ENCODE data around the gene BST1.

Gene BST1

DNA sequence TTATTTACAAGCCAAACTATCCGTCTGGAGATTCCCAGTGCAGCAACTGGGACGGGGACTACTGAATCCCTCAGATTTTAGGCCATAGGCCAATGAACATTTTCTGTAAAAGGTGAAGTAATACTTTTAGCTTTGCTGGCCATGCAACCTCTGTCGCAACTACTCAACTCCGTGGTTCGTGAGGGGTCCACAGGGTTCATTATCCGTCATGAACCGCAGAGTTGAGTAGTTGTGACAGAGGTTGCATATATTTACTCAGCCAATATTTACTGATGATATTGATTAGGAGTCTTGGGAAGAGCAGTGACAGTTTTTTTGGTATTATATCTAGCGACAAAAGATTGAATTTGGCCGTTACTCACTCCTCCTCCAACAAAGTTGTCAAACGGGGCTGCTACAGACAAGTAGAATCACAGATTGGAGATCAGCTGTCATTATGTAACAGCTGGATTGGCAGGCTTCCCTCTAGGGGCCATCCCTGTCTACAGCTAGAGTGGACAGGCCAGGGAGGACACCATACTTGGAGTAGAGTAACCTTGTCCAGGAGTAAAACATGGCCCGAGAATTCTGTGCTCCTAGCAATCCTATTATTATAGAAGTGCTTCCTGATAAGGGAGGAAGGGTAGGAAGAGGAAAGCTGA lies 38.0 kb downstream of the BST1 start:
- no peak overlapping the region for H3K4me3 ChIP-seq (replicated peaks; ENCODE audit: low read depth, low read length)
- no peak for DNase-seq (ENCODE audit: low read depth)
- TF ChIP-seq, protein P1, sequence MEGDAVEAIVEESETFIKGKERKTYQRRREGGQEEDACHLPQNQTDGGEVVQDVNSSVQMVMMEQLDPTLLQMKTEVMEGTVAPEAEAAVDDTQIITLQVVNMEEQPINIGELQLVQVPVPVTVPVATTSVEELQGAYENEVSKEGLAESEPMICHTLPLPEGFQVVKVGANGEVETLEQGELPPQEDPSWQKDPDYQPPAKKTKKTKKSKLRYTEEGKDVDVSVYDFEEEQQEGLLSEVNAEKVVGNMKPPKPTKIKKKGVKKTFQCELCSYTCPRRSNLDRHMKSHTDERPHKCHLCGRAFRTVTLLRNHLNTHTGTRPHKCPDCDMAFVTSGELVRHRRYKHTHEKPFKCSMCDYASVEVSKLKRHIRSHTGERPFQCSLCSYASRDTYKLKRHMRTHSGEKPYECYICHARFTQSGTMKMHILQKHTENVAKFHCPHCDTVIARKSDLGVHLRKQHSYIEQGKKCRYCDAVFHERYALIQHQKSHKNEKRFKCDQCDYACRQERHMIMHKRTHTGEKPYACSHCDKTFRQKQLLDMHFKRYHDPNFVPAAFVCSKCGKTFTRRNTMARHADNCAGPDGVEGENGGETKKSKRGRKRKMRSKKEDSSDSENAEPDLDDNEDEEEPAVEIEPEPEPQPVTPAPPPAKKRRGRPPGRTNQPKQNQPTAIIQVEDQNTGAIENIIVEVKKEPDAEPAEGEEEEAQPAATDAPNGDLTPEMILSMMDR (IDR thresholded peaks at IDR 0.05; ENCODE audit: low read length, missing control alignments), result no peak

DNA sequence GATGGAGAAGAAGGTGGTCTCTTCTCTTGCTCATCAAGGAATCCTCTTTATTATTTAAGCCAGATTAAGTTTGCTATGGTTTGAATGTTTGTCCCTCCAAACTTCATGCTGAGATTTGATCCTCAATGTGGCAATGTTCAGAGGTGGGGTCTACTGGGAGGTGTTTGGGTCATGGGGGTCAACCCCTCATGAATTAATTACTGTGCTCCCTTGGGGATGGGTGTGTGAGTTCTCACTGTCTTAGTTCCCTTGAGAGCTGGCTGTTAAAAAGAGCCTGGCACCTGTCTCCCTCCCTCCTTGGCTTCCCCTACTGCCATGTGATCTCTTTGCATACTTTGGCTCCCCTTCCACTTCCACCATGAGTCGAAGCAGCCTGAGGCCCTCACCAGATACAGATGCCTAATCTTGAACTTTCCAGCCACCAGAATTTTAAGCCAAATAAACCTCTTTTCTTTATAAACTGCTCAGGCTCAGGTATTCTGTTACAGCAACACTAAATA lies 39.3 kb downstream of the BST1 start:
- no peak overlapping the region for H3K4me3 ChIP-seq (replicated peaks; ENCODE audit: low read depth, low read length)
- TF ChIP-seq, protein P1 (IDR thresholded peaks at IDR 0.05; ENCODE audit: low read length, missing control alignments), result no peak
- no peak for DNase-seq (ENCODE audit: low read depth)

DNA sequence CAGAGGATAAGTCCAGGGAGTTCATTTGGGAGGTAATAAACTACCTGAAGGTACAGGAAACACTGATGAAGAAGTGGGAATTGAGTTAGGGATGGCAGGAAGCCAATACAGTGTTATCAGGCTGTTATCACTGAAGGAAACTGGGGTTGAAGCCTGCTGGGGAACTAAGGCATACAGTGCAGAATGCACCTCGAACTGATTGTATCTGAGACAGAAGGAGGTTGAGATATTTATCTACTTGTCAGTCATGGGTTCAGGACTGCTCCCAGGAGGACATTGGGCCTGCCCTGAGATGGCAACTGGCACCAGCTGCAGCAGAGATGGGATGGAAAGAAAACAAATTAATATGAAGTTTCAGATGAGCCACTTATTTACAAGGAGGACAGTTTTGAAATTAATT lies 39.8 kb downstream of the BST1 start:
- no peak for DNase-seq (ENCODE audit: low read depth)
- no peak overlapping the region for H3K4me3 ChIP-seq (replicated peaks; ENCODE audit: low read depth, low read length)
- TF ChIP-seq, protein P1 (IDR thresholded peaks at IDR 0.05; ENCODE audit: low read length, missing control alignments), result no peak

DNA sequence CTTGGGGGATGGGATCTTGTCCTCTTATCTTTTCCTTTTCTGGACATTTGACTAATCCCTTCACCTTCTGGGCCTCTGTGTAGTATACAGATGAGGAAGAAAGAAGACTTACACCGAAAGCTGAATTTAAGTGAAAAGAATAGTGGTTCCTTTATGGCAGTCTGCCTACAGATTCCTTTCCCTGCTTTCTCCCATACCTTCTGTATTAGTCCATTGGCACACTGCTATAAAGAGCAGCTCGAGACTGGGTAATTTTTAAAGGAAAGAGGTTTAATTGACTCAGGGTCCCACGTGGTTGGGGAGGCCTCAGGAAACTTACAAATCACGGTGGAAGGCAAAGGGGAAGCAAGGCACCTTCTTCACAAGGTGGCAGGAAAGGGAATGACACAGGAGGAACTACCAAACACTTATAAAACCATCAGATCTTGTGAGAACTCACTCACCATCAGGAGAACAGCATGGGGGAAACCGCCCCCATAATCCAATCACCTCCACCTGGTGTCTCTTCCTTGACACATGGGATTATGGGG lies 41.2 kb downstream of the BST1 start:
- peak; percentile 13 for DNase-seq (ENCODE audit: low read depth)
- TF ChIP-seq, protein P1 (IDR thresholded peaks at IDR 0.05; ENCODE audit: low read length, missing control alignments), result no peak
- H3K4me3 ChIP-seq (replicated peaks; ENCODE audit: low read depth, low read length), result no peak overlapping the region

DNA sequence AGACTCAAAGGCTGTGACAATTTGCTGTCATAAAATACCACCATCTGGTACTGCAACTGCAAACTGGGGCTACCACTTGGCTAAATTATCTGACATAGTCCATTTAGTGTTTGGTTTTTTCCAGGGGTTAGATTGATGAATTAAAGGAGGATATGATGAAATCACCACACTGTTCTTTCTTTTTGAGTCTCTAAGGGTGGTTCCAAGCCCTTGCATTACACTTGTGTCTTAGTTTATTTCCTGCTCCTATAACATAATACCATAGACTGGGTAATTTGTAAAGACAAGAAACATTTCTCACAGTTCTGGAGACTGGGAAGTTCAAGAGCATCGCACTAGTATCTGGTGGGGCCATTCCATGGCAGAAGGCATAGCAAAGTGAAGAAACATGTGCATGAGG lies 43.2 kb downstream of the BST1 start:
- H3K4me3 ChIP-seq (replicated peaks; ENCODE audit: low read depth, low read length), result no peak overlapping the region
- DNase-seq (ENCODE audit: low read depth), result no peak
- TF ChIP-seq, protein P1 (IDR thresholded peaks at IDR 0.05; ENCODE audit: low read length, missing control alignments), result no peak

DNA sequence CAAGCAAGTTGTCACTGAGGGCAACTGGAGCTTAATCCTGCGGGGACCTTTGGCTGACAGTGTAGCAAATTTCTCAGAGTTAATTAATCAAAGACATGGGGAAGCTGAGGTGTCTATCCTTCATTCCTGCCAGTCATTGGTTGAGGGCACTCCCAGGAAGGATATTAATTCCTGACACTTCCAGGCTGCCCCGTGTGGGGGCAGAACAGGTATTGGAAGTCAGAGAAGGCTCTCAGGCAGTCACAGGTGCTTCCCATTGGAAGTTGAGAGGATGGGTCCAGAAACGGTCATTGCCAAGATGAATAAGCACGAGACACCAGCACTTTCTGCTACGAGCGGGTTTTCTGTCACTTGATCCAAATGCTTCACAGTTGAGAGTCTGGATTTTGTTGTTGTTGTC lies 46.1 kb downstream of the BST1 start:
- no peak for DNase-seq (ENCODE audit: low read depth)
- no peak overlapping the region for H3K4me3 ChIP-seq (replicated peaks; ENCODE audit: low read depth, low read length)
- TF ChIP-seq, protein P1 (IDR thresholded peaks at IDR 0.05; ENCODE audit: low read length, missing control alignments), result no peak

DNA sequence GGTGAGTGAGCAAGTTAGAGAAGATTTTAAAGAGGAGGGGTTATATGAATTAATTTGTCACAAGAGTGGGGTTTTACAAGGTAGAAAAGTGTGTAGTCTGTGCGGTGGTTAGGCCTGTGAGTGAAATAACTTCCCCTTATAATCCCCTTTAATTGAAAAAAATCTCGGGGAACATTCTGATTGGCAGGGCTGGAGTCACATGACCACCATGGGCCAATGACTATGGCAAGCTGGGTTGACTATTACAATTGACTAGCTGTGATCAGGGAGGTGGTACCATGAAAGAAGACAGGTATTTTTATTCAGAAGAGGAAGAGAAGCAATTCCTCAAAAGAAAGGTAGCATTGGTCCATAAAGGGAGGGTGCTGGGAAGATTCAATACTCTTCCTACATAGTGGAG lies 48.3 kb downstream of the BST1 start:
- TF ChIP-seq, protein P1 (IDR thresholded peaks at IDR 0.05; ENCODE audit: low read length, missing control alignments), result no peak
- no peak for DNase-seq (ENCODE audit: low read depth)
- H3K4me3 ChIP-seq (replicated peaks; ENCODE audit: low read depth, low read length), result no peak overlapping the region

All from fibroblast of pulmonary artery (primary cell).